GM18907 (cell line): ENCODE results near the gene DAD1.
A peak's percentile ranks its signal among the peaks of the same experiment; 100 is the strongest.
"Not testable (repeated sequence)": the region's sequence is repeated elsewhere in the genome, so short reads cannot be mapped to it uniquely, and the experiment has no call there.

Experiments
- ATAC-seq: cut with Tn5 transposase; IDR thresholded peaks from one replicate; pipeline ENCODE4 v1.9.1; 2021; ENCODE audit warnings: mild to moderate bottlenecking, moderate library complexity; ENCODE audit not compliant: unreplicated experiment

Gene DAD1

DNA sequence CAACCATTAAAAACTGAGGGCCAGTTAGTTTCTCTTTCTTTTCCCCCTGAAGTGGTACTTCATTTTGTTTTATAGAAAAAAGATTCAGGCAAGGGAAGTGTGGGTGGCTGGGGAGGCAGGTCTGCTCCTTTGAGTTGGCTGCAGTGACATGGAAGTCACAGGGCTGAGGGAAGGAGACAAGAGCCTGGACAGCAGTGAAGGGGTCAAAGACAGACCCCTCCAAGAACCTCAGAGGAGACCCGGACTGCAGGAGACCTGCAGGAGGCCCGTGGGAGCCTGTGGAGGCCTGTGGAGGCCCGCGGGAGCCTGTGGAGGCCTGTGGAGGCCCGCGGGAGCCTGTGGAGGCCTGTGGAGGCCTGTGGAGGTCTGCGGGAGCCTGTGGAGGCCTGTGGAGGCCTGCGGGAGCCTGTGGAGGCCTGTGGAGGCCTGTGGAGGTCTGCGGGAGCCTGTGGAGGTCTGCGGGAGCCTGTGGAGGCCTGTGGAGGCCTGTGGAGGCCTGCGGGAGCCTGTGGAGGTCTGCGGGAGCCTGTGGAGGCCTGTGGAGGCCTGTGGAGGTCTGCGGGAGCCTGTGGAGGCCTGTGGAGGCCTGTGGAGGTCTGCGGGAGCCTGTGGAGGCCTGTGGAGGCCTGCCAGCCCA is 35.0 kb downstream of the DAD1 start:
- not testable (repeated sequence) for ATAC-seq

GRCh38 chr14:22553445-22553844 is 35.6 kb downstream of the DAD1 start:
- ATAC-seq, result no peak

GRCh38 chr14:22552827-22553076 is 36.3 kb downstream of the DAD1 start:
- no peak for ATAC-seq

DNA sequence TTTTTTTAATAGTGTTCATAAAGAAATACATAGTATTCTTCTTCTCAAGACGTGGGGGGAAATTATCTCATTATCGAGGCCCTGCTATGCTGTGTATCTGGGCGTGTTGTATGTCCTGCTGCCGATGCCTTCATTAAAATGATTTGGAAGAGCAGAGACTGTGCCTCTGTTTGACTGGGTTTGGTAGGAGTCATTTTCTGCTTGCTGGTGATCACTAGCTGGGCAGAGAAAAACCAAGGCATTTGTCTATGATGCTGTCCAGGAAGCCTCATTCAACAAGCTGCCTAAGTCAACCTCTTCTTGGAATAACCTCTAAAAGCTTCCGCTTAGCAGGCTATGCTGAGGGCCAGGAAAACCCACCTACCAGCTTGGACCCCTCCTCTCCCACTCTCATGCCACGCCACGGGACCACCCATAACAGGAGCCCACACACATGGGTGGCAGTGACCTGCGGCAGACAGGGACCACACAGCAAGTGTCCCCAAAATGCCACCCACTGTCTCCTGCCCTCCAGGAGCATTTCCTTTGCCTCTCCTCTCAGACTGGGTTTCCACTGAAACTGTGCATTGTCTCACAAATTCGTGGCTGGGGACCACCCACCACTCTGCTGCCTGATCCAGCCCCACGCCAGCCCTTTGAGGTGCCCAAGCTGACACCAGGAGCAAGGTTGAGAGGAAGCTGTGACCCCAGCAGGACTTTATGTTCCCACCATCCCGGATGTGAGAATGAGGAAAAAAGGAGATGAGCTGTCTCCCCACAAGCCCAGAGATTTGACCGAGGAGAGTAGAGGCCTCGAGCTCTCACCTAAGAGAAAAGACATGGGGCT is 36.8 kb downstream of the DAD1 start:
- no peak for ATAC-seq

- ATAC-seq, result no peak
Observed at GRCh38 chr14:22551605-22551997, 37.4 kb downstream of the DAD1 start.

DNA sequence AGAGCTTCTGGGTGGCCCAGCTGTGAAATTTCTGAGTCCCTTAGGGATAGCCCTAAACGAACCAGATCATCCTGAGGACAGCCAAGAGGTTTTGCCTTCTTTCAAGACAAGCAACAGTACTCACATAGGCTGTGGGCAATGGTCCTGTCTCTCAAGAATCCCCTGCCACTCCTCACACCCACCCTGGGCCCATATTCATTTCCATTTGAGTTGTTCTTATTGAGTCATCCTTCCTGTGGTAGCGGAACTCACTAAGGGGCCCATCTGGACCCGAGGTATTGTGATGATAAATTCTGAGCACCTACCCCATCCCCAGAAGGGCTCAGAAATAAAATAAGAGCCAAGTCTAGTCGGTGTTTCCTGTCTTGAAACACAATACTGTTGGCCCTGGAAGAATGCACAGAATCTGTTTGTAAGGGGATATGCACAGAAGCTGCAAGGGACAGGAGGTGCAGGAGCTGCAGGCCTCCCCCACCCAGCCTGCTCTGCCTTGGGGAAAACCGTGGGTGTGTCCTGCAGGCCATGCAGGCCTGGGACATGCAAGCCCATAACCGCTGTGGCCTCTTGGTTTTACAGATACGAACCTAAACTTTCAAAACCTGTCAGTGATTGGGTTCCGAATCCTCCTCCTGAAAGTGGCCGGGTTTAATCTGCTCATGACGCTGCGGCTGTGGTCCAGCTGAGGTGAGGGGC is 38.9 kb downstream of the DAD1 start:
- peak; percentile 69 for ATAC-seq

DNA sequence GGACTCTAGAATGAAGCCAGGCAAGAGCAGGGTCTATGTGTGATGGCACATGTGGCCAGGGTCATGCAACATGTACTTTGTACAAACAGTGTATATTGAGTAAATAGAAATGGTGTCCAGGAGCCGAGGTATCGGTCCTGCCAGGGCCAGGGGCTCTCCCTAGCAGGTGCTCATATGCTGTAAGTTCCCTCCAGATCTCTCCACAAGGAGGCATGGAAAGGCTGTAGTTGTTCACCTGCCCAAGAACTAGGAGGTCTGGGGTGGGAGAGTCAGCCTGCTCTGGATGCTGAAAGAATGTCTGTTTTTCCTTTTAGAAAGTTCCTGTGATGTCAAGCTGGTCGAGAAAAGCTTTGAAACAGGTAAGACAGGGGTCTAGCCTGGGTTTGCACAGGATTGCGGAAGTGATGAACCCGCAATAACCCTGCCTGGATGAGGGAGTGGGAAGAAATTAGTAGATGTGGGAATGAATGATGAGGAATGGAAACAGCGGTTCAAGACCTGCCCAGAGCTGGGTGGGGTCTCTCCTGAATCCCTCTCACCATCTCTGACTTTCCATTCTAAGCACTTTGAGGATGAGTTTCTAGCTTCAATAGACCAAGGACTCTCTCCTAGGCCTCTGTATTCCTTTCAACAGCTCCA is 39.6 kb downstream of the DAD1 start:
- no peak for ATAC-seq

- no peak for ATAC-seq
Observed at GRCh38 chr14:22547948-22548750, 40.9 kb downstream of the DAD1 start.

GRCh38 chr14:22547313-22547947 is 41.6 kb downstream of the DAD1 start:
- ATAC-seq, result no peak

GRCh38 chr14:22546722-22547071 is 42.3 kb downstream of the DAD1 start:
- no peak for ATAC-seq

DNA sequence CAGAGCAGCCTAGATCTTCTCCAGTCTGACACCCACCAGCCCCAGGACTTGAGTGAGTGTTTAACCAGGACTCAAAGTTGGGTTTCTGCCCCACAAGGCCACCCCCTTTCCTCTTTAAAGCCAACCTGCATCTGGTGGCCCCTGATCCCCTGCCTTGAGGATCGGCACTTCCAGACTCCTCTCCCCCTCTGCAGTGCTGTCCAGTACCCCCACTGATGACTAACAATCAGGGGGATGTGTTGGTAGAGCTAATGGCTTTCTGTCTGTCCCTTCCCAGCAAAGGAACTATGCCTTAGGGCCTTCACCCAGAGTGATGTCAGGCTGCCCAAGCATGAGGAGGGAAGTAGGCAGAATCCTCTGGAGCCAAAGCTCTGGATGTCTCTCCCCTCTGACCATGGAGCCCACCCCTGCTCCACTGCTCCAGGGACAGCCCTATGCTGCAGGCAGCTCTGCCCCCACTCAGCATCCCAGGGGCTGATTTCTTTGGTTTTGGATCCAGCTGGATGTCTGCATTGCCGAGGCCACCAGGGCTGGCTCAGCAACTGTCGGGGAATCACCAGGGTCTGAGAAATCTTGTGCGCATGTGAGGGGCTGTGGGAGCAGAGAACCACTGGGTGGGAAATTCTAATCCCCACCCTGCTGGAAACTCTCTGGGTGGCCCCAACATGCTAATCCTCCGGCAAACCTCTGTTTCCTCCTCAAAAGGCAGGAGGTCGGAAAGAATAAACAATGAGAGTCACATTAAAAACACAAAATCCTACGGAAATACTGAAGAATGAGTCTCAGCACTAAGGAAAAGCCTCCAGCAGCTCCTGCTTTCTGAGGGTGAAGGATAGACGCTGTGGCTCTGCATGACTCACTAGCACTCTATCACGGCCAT is 42.9 kb downstream of the DAD1 start:
- no peak for ATAC-seq

DNA sequence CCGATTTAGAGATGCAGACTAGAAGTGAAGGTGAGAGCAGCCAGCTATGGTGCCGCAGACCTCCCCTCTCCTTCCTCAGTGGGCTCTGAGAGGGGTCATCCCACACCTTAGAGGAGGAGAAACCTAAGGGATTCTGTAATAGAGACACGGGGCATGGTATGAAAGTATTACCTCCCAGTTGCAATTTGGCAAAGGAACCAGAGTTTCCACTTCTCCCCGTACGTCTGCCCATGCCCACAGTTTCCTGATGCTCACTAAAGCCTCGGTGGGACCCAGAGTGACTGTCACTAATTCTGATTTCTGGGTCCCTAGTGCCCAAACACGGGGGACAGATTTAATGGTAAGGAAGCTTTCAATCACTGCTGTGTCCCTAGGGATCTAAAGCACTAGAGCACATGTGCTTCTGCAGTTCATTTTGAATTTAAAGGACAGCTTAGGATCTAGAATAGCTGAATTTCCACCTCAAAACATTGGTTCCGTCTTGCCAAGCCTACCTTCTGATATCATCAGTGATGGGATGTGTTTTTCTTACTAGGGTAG is 44.1 kb downstream of the DAD1 start:
- no peak for ATAC-seq

GRCh38 chr14:22544406-22544805 is 44.6 kb downstream of the DAD1 start:
- no peak for ATAC-seq

- not testable (repeated sequence) for ATAC-seq
Observed at GRCh38 chr14:22543570-22544357, 45.3 kb downstream of the DAD1 start.

DNA sequence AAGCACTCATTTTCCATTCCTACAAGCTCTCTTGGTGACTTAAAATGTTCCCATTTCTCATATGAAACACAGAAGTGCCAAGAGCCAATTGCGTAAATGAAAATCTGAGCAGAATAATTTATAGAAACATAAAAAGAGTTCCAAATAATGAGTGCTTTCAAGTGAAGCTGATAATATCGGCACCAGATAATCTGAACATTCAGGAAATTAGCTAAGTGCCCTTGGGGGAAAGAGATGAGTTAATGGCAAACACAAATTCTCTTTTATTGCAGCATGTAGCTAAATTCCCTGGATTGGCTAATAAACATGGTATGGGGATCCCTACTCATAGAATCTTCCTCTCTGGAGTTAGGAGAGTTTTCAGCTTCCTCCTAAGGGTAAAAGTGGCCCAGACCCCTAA is 46.7 kb downstream of the DAD1 start:
- no peak for ATAC-seq

GRCh38 chr14:22541721-22542120 is 47.3 kb downstream of the DAD1 start:
- no peak for ATAC-seq

GRCh38 chr14:22540811-22541360 is 48.1 kb downstream of the DAD1 start:
- ATAC-seq, result no peak

DNA sequence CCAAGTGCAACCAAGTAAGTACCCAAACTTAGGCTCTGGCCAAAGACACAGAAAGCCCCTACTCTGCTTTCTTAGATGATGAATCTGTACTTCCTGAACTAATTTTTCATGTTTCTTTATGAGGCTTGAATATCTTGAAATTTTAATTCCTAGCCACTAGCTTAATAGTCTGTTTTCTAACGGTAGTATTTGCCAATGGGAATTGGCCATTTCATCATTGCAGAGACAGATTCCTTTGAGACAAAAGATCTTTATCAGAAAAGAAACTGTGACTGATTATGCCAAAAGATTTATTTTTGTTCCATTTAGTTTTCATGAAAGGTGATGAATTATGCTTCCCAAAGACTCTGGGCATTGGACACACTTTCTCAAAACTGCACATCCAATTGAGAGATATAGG is 48.7 kb downstream of the DAD1 start:
- no peak for ATAC-seq
